HG03108 (cell line): ENCODE results near the gene SLAMF8.

ENCODE experiments used
- ATAC-seq: cut with Tn5 transposase; IDR thresholded peaks from one replicate; pipeline ENCODE4 v1.9.1; 2021; ENCODE audit warnings: moderate library complexity; ENCODE audit not compliant: unreplicated experiment

SLAMF8 gene

GRCh38 chr1:159817276-159818041, 9.2 kb upstream of the SLAMF8 start:
- ATAC-seq = no peak

DNA sequence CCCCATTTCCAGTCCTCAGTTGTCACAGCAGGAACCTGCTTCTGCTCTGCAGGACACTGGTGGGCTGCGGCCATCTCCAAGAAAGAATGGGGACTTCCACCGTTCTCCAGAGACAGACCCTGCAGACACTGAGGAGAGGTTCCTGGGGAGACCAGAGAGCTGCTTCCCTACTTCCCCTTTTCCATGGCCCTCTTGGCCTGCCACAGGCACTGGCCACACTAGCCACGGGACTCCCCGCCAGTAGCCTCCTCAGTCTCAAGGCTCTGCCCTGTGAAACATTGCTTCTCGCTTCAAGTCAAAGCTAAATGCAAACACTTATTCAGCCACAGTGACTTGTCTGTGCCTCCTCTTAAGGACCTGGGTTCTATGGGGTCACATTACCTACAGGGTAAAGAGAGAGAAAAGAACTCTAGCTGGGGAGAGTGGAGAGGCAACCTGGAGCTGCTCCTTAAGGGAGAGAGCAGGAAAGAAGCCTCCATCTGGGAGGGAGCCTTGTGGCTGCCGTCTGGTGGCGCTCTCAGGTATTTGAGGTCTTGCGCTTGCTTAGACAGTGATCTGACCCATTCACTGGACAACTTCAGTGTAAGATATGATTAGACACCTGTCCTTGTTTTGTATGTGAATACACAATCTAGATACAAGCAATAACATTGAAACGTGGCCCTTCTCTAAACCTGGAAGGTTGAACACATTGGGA, 5.4 kb upstream of the SLAMF8 start:
- ATAC-seq = no peak

GRCh38 chr1:159823406-159823805, 3.3 kb upstream of the SLAMF8 start:
- no peak for ATAC-seq

DNA sequence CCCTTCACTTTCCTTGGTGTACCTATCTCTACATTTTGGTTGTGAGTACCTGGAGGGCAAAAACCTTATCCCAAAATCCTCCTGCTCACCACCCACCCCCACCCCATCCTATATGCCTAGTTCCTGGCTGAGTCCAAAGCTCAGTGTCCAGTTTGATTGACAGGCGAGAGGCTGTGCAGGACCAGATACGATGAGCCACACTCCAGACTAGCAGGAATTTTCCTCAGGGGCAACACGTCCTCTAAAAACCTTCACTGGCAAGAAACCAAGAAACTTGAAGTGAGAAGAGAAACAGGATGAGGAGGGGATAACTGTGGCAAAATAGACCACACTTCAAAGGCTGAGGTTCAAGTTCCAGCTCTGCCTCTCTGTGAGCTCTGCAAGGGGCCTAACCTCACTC, 1.1 kb upstream of the SLAMF8 start:
- ATAC-seq = no peak

GRCh38 chr1:159827102-159827490, 423 bp downstream of the SLAMF8 start:
- ATAC-seq = no peak

DNA sequence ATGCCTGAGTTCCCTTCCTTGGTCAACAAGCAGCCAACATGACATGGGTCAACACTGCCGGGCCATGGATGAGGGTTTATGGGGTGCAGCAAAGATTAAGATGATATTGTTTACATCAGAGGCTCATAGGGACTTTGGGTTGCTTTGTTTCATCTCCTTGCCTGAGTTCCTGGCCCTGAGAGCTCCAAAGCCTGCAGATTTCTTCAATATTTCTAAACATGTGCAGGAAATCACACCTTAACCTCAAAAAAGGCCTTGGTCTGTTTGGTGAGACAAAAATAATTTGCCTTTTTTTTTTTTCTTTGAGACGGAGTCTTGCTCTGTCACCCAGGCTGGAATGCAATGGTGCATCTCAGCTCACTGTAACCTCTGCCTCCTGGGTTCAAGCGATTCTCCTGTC, 876 bp downstream of the SLAMF8 start:
- ATAC-seq = no peak

DNA sequence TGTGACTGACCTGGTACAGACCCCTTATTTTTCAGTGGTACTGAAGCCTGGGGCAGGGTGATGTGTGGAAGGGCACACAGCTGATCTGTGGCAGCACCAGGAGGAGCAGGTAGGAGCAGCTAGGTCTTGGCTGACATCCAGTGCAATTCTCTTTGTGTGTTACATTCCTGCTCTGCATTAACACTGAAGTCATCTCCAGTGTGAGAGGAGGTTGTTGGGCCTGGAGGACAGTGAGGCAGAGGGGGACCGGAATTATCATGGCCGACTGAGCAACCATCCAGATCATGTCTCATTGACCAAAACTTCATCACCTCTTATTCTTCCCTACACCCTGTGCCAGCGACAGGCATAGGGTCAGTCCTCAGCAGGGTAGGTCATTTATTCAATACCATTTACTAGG, 1.5 kb downstream of the SLAMF8 start:
- no peak for ATAC-seq

DNA sequence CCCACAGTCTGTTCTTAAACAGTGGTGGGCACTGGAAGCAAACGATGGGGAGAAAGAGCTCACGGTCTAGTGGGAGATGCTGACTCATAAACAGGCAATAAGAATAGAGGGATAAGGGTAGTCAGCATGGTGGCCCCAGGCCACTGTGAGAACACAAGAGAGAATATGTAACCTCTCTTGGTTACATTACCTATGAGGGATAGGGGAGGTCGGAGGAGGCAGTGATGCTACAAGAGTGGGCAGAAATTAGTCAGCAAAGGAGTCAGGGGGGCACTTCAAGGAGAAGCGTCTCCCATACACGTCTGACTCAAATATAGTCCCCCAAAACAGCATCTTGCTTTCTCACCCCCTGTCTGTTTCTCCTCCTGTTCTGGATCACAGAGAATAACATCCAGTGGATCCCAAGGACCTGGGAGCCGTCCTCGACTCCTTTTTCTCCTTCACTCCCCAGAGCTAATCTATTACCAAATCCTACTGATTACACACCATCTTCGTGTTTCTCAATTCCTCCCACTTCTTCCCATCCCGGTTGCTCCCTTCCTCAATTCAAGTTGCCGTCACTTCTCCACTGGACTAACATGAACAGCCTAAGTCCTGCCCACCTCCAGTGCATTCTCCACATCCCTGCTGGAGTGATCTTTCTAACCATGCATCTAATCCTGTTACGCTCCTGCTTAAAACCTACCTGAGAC, 2.1 kb downstream of the SLAMF8 start:
- ATAC-seq = no peak

GRCh38 chr1:159829273-159829634, 2.6 kb downstream of the SLAMF8 start:
- peak; percentile 77 for ATAC-seq

GRCh38 chr1:159829822-159830465, 3.3 kb downstream of the SLAMF8 start:
- ATAC-seq = no peak

- no peak for ATAC-seq
These were observed 4.0 kb downstream of the SLAMF8 start for GRCh38 chr1:159830722-159831121.

GRCh38 chr1:159831412-159832141, 4.9 kb downstream of the SLAMF8 start:
- no peak for ATAC-seq

DNA sequence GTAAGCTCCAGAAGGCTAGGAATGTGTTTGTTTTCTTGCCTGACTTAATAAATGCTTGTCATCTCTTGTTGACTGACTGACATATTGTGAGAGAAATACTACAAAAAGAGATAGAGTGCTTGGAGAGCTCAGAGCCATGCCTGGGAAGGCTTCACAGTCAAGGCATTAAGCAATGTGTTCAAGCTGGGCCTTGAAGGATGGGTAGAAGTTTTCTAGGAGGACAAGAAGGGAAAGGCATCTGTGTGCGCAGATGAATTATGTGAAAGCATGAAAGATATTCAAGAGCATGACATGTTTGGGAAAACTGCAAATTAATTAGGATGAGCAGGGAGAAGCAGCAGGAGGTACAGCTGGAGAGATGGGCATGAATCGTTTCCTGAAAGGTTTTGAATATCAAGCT, 5.6 kb downstream of the SLAMF8 start:
- no peak for ATAC-seq

DNA sequence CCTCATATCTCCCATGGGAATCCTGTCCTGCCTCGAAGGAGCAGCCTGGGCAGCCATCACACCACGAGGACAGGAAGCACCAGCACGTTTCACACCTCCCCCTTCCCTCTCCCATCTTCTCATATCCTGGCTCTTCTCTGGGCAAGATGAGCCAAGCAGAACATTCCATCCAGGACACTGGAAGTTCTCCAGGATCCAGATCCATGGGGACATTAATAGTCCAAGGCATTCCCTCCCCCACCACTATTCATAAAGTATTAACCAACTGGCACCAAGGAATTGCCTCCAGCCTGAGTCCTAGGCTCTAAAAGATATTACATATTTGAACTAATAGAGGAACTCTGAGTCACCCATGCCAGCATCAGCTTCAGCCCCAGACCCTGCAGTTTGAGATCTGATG, 8.7 kb downstream of the SLAMF8 start:
- ATAC-seq = no peak

DNA sequence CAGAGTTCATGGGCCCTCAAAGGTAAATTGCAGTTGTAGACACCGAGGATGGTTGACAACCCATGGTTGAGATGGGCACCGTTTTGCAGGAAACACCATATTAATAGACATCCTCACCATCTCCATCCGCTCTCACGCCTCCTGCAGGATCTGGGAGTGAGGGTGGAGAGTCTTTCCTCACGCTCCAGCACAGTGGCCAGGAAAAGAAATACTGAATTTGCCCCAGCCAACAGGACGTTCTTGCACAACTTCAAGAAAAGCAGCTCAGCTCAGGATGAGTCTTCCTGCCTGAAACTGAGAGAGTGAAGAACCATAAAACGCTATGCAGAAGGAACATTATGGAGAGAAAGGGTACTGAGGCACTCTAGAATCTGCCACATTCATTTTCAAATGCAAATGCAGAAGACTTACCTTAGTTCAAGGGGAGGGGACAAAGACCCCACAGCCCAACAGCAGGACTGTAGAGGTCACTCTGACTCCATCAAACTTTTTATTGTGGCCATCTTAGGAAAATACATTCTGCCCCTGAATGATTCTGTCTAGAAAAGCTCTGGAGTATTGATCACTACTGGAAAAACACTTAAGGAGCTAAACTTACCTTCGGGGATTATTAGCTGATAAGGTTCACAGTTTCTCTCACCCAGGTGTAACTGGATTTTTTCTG, 9.3 kb downstream of the SLAMF8 start:
- ATAC-seq = no peak

- ATAC-seq = peak; percentile 31
These were observed 12.0 kb downstream of the SLAMF8 start for GRCh38 chr1:159838715-159839114.

DNA sequence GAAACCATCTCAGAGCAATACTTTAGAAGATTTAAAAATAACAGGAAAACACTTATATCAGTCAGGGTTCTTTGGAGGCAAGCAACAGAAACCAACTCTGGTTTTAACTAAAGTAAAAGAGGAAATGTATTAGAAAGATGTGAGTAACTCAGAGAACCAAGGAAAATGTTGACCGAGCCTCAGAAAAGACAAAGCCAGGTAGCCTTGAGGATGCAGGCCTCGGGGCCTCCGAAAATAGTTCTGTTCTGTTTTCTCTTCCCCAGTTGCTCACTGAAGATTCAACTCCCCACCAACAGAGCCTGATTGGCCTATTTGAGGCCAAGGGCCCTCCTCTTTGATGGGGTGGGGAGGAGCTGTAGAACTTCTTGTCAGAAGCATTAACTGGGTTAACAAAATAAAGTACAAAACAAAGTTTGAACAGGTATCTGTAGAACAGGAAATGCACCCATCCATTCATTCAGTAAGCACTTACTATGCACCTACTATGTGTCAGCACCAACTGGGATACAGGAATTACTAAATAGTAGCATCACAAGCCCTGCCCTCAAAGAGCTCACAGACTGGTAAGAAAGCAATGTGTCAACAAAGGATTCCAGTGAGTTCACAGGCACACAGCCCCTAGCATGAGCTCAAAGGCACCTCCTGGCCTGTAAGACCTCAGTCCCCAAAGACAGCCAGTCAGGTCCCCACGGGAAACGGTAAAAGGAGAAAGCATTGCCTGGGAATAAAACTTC, 12.6 kb downstream of the SLAMF8 start:
- peak; percentile 43 for ATAC-seq

GRCh38 chr1:159841749-159842148, 15.1 kb downstream of the SLAMF8 start:
- no peak for ATAC-seq

- no peak for ATAC-seq
These were observed 16.8 kb downstream of the SLAMF8 start for GRCh38 chr1:159843459-159843858.
